Esophagus squamous epithelium (tissue), 5 donors: ENCODE results near the gene NFATC2. TPM values are rescaled to one million over a fixed set of nuclear protein-coding genes. Genes with fewer than 3 reads are reported as not detected.
A peak's percentile ranks its signal among the peaks of the same experiment; 100 is the strongest.

Source experiments
- DNase-seq: peaks from one replicate; lab custom pipeline; 2025; lab: John Stamatoyannopoulos, UW
- H3K27ac ChIP-seq, 4 donors: fragments of 200-600 bp; sonication (generic); one replicate each; pipeline ENCODE4 v1.5.1; 2016 to 2019; ENCODE audit warnings: mild to moderate bottlenecking in 1 of 4
- H3K27me3 ChIP-seq, 4 donors: fragments of 200-600 bp; sonication (generic); 1 replicate in 3 of 4; 2 replicates in 1 of 4; pipeline versions ENCODE4 v1.5.1 to v1.6.0; 2017 to 2021; ENCODE audit warnings: antibody characterized with exemption in 1 of 4
- H3K36me3 ChIP-seq, 3 donors: fragments of 200-600 bp; sonication (generic); one replicate each; pipeline ENCODE4 v1.5.1; 2016 to 2019
- H3K4me1 ChIP-seq, 3 donors: fragments of 200-600 bp; sonication (generic); one replicate each; pipeline ENCODE4 v1.5.1; 2017 to 2019
- H3K4me3 ChIP-seq, 4 donors: fragments of 200-600 bp; sonication (generic); 1 replicate in 3 of 4; 2 replicates in 1 of 4; pipeline ENCODE4 v1.5.1; 2016 to 2019; ENCODE audit warnings: mild to moderate bottlenecking in 2 of 4, moderate library complexity in 1 of 4
- H3K9me3 ChIP-seq, 3 donors: fragments of 200-600 bp; sonication (generic); one replicate each; pipeline ENCODE4 v1.5.1; 2016 to 2019
- POLR2A ChIP-seq, 4 donors: fragments of 450-650 bp; IDR thresholded peaks; one replicate each; pipeline ENCODE4 v1.6.1; 2017; ENCODE audit warnings: antibody characterized with exemption in 4 of 4, mild to moderate bottlenecking in 4 of 4, moderate library complexity in 3 of 4
- WGBS, 2 donors: methylation state at CpG; one replicate each; pipeline ENCODE4 v1.1.5; 2018; 5-methylcytosine and 5-hydroxymethylcytosine counted together
- intact Hi-C: fragments of 100-400 bp; cut with DNase I; formaldehyde crosslinking; loops from one replicate; pipeline ENCODE4 v1.15.0; 2022
- total RNA-seq, 4 donors: library from RNA; depleted of rRNA; stranded (reverse); fragments of >200 nt; gene quantifications; one replicate each; pipeline ENCODE4 v1.1.0, GENCODE V29; 2016
- TF ChIP-seq, protein P1 (sequence below), 6 experiments: fragments of 450-650 bp in 4 of 6; fragments of 200-600 bp in 2 of 6; sonication (generic) in 2 of 6; IDR thresholded peaks; one replicate each; pipeline ENCODE4 v1.5.1; 2016 to 2019; ENCODE audit warnings: antibody characterized with exemption in 6 of 6, mild to moderate bottlenecking in 4 of 6, moderate library complexity in 4 of 6
- donor health status: DM: yes; HTN: yes; CAD: no.

The NFATC2 gene
- total RNA-seq, 4 donors from 2014 or later: 0.83 to 6.7 (median 1.4) TPM

GRCh38 chr20:51398083-51398482 is 144.4 kb downstream of the NFATC2 start:
- no peak overlapping the region for H3K27ac ChIP-seq
- DNase-seq: no peak
- no peaks in the 10 kb centered on the region for H3K36me3 ChIP-seq
- 88 to 90% methylated on average over 3 to 4 of the region's 10 CpGs for WGBS, 2 donors
- peaks cover 0 to 33% (median under 1%) of the 10 kb centered on the region in 3 donors for H3K4me1 ChIP-seq
- intact Hi-C loops: no loop called here
- no peaks in the 10 kb centered on the region for H3K9me3 ChIP-seq
- TF ChIP-seq, protein P1, sequence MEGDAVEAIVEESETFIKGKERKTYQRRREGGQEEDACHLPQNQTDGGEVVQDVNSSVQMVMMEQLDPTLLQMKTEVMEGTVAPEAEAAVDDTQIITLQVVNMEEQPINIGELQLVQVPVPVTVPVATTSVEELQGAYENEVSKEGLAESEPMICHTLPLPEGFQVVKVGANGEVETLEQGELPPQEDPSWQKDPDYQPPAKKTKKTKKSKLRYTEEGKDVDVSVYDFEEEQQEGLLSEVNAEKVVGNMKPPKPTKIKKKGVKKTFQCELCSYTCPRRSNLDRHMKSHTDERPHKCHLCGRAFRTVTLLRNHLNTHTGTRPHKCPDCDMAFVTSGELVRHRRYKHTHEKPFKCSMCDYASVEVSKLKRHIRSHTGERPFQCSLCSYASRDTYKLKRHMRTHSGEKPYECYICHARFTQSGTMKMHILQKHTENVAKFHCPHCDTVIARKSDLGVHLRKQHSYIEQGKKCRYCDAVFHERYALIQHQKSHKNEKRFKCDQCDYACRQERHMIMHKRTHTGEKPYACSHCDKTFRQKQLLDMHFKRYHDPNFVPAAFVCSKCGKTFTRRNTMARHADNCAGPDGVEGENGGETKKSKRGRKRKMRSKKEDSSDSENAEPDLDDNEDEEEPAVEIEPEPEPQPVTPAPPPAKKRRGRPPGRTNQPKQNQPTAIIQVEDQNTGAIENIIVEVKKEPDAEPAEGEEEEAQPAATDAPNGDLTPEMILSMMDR (IDR thresholded peaks at IDR 0.05): no peak
- no peak for TF ChIP-seq POLR2A (IDR thresholded peaks at IDR 0.05)
- no peaks in the 10 kb centered on the region for H3K27me3 ChIP-seq
- no peak overlapping the region for H3K4me3 ChIP-seq

DNA sequence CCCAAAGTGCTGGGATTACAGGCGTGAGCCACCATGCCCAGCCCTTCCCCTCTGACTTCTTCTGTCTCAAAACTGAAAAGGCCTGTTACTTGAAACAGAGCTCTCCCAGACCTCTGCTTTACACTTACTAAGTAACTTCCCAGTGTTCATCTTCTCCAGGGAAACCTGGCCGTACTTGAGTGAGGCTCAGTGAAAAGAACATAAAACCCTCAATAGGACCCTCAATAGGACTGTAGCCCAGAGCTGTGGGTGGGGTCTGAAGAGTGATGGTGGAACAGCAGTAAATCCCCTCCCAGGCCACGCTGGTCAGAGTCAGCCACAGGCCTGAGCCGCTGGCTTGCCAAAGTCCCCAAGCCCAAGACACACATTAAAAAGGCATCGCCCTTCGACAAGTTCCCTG is 145.4 kb downstream of the NFATC2 start:
- Histone ChIP-seq H3K9me3 (no peaks in the 10 kb centered on the region), H3K4me1 (peaks cover 0 to 34% (median 3%) of the 10 kb centered on the region in 3 donors), H3K27ac (no peak overlapping the region), H3K4me3 (no peak overlapping the region), H3K27me3 (no peaks in the 10 kb centered on the region), H3K36me3 (no peaks in the 10 kb centered on the region)
- intact Hi-C loops: no loop called here
- no peak for TF ChIP-seq POLR2A (IDR thresholded peaks at IDR 0.05)
- TF ChIP-seq, protein P1 (IDR thresholded peaks at IDR 0.05): no peak
- WGBS, 2 donors: 91 to 100% methylated on average over 1 to 5 of the region's 6 CpGs
- DNase-seq: no peak

GRCh38 chr20:51396365-51396909 is 146.1 kb downstream of the NFATC2 start:
- Histone ChIP-seq H3K4me3 (no peak overlapping the region), H3K9me3 (no peaks in the 10 kb centered on the region), H3K27ac (peak overlapping the region in 1 of 4 donors; percentile 26), H3K36me3 (no peaks in the 10 kb centered on the region), H3K4me1 (peaks cover 0 to 30% (median 3%) of the 10 kb centered on the region in 3 donors), H3K27me3 (no peaks in the 10 kb centered on the region)
- 80 to 88% methylated on average over 1 to 5 of the region's 7 CpGs for WGBS, 2 donors
- TF ChIP-seq POLR2A (IDR thresholded peaks at IDR 0.05): no peak
- TF ChIP-seq, protein P1 (IDR thresholded peaks at IDR 0.05): no peak
- intact Hi-C loops: no loop called here
- no peak for DNase-seq

GRCh38 chr20:51394706-51395105 is 147.8 kb downstream of the NFATC2 start:
- Histone ChIP-seq H3K36me3 (no peaks in the 10 kb centered on the region), H3K9me3 (no peaks in the 10 kb centered on the region), H3K27ac (no peak overlapping the region), H3K4me3 (no peak overlapping the region), H3K4me1 (peaks cover 13 to 37% (median 19%) of the 10 kb centered on the region in 3 donors), H3K27me3 (no peaks in the 10 kb centered on the region)
- TF ChIP-seq, protein P1 (IDR thresholded peaks at IDR 0.05): no peak
- TF ChIP-seq POLR2A (IDR thresholded peaks at IDR 0.05): no peak
- intact Hi-C loops: no loop called here
- DNase-seq: no peak
- WGBS, 2 donors: 90 to 95% methylated on average over 6 of the region's 6 CpGs

DNA sequence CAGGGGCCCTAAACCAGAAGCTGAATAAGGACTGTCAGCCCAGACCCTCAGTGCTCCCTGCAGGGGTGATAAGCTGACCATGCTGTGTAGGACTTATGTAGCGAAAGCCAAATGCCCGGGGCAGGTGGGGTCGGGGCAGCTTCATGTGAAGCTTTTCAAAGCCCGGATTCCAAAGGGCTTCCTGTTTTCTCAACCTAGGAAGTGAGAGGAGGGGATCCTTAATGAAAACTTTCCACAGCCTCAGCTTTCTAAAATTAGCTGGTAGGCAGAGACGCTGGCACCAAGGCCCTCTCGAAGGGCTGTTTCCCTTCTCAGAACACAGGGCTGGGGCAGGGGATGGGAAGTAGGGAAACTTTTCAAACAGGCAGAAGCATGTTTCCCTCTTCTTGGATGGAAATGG is 148.9 kb downstream of the NFATC2 start:
- WGBS, 2 donors: 48 to 58% methylated on average over 4 to 6 of the region's 6 CpGs

More for the DNA sequence above, 148.9 kb downstream of the NFATC2 start:
- peaks cover 25 to 48% (median 30%) of the 10 kb centered on the region in 3 donors for H3K4me1 ChIP-seq
- no peak overlapping the region for H3K4me3 ChIP-seq
- TF ChIP-seq, protein P1 (IDR thresholded peaks at IDR 0.05): no peak
- no peak for TF ChIP-seq POLR2A (IDR thresholded peaks at IDR 0.05)
- intact Hi-C loops: no loop called here
- H3K27me3 ChIP-seq: no peaks in the 10 kb centered on the region
- H3K27ac ChIP-seq: peak overlapping the region in 3 of 4 donors; percentile 36 to 42 (median 36)
- H3K36me3 ChIP-seq: no peaks in the 10 kb centered on the region
- DNase-seq: no peak
- H3K9me3 ChIP-seq: no peaks in the 10 kb centered on the region
